Endothelial cell of umbilical vein (primary cell): ENCODE results near the gene TEX36.

ENCODE experiments used
- EZH2 ChIP-seq: IDR thresholded peaks from 2 replicates; pipeline ENCODE4 v1.6.1; 2012; ENCODE audit warnings: borderline replicate concordance, low read depth, mild to moderate bottlenecking, moderate library complexity, low read length, inconsistent platforms; ENCODE audit not compliant: severe bottlenecking
- FOS ChIP-seq: IDR thresholded peaks from 2 replicates; pipeline ENCODE4 v1.6.1; 2011; ENCODE audit warnings: mild to moderate bottlenecking, low read length, moderate library complexity, borderline replicate concordance; ENCODE audit not compliant: insufficient read depth
- GATA2 ChIP-seq: IDR thresholded peaks from 2 replicates; pipeline ENCODE4 v1.7.0; 2011; ENCODE audit warnings: low read depth, mild to moderate bottlenecking, moderate library complexity, mixed read lengths, low read length; ENCODE audit not compliant: insufficient read length, insufficient read depth
- JUN ChIP-seq: IDR thresholded peaks from 2 replicates; pipeline ENCODE4 v1.6.1; 2011; ENCODE audit warnings: borderline replicate concordance, low read depth; ENCODE audit not compliant: insufficient read length, insufficient read depth
- MYC ChIP-seq: IDR thresholded peaks from one replicate; pipeline ENCODE4 v1.6.1; 2011; ENCODE audit warnings: mild to moderate bottlenecking, low read depth, low read length
- POLR2A ChIP-seq: IDR thresholded peaks from 2 replicates; pipeline ENCODE4 v1.6.1; 2012; ENCODE audit warnings: low read depth, mild to moderate bottlenecking, control low read depth, low read length
- POLR2AphosphoS5 ChIP-seq: IDR thresholded peaks from 2 replicates; pipeline ENCODE4 v1.6.1; 2012; ENCODE audit warnings: low read depth, mild to moderate bottlenecking, control low read depth, low read length, moderate library complexity; ENCODE audit not compliant: insufficient read depth
- TF ChIP-seq, protein P1 (sequence below), 2 donors: IDR thresholded peaks; 1 replicate in 1 of 2; 2 replicates in 1 of 2; pipeline ENCODE4 v1.5.1; 2011; ENCODE audit warnings: low read length in 2 of 2, mild to moderate bottlenecking in 2 of 2, moderate library complexity in 2 of 2, control low read depth in 1 of 2, inconsistent platforms in 1 of 2, low read depth in 1 of 2; ENCODE audit not compliant: insufficient read depth in 1 of 2; ENCODE audit errors: extremely low read depth in 1 of 2
- TF ChIP-seq, protein P2 (sequence below): IDR thresholded peaks from 2 replicates; pipeline ENCODE4 v1.6.1; 2011; ENCODE audit not compliant: insufficient read depth, insufficient read length

DNA sequence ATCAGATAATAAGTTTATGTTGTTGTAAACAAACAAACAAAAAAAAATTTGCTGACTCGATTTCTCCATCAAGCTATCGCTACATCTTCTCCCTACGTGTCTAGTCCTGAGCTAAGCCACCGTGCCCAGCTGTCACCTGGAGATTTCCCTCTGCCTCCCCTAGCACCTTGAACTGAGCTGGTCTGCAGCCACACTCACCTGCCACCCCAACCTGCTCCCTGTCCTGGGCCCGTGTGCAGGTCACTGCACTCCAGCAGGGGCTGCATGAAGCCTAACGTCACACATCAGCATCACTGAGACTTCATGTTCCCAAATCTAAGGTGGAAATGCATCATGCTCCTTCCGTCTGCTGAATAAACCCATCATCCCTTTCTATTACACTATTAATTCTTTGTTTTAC, 44.4 kb downstream of the TEX36 start:
- TF ChIP-seq, protein P1, sequence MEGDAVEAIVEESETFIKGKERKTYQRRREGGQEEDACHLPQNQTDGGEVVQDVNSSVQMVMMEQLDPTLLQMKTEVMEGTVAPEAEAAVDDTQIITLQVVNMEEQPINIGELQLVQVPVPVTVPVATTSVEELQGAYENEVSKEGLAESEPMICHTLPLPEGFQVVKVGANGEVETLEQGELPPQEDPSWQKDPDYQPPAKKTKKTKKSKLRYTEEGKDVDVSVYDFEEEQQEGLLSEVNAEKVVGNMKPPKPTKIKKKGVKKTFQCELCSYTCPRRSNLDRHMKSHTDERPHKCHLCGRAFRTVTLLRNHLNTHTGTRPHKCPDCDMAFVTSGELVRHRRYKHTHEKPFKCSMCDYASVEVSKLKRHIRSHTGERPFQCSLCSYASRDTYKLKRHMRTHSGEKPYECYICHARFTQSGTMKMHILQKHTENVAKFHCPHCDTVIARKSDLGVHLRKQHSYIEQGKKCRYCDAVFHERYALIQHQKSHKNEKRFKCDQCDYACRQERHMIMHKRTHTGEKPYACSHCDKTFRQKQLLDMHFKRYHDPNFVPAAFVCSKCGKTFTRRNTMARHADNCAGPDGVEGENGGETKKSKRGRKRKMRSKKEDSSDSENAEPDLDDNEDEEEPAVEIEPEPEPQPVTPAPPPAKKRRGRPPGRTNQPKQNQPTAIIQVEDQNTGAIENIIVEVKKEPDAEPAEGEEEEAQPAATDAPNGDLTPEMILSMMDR (IDR thresholded peaks at IDR 0.05; ENCODE audit: extremely low read depth in 1 of 2, insufficient read depth in 1 of 2, low read depth in 1 of 2, low read length in 2 of 2): no peak
- TF ChIP-seq POLR2A (no peak), POLR2AphosphoS5 (no peak), MYC (no peak), EZH2 (no peak), JUN (no peak), GATA2 (no peak), FOS (no peak)
- TF ChIP-seq, protein P2, sequence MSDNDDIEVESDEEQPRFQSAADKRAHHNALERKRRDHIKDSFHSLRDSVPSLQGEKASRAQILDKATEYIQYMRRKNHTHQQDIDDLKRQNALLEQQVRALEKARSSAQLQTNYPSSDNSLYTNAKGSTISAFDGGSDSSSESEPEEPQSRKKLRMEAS: no peak
